Tibial nerve (tissue), 4 donors: ENCODE data around the gene CCDC197. TPM values are rescaled to one million over a fixed set of nuclear protein-coding genes. Genes with fewer than 3 reads are reported as not detected.

Source experiments
- DNase-seq, 2 donors: peaks; one replicate each; pipeline ENCODE4 v3.0.0-alpha.2; 2019; ENCODE audit warnings: low spot score in 2 of 2
- H3K27ac ChIP-seq, 4 donors: fragments of 200-600 bp; sonication (generic) in 3 of 4; one replicate each; pipeline ENCODE4 v1.5.1; 2017 to 2019; ENCODE audit warnings: mild to moderate bottlenecking in 1 of 4
- H3K27me3 ChIP-seq, 2 donors: fragments of 200-600 bp; sonication (generic) in 1 of 2; one replicate each; pipeline versions ENCODE4 v1.5.1 to v1.6.0; 2017 to 2019
- H3K36me3 ChIP-seq, 3 donors: fragments of 200-600 bp; sonication (generic); one replicate each; pipeline ENCODE4 v1.5.1; 2018 to 2019
- H3K4me1 ChIP-seq, 4 donors: fragments of 200-600 bp; sonication (generic) in 3 of 4; one replicate each; pipeline ENCODE4 v1.5.1; 2017 to 2019
- H3K4me3 ChIP-seq, 4 donors: fragments of 200-600 bp; sonication (generic) in 3 of 4; one replicate each; pipeline ENCODE4 v1.5.1; 2017 to 2019; ENCODE audit warnings: mild to moderate bottlenecking in 1 of 4, moderate library complexity in 1 of 4
- H3K9me3 ChIP-seq, 4 donors: fragments of 200-600 bp; sonication (generic) in 3 of 4; one replicate each; pipeline ENCODE4 v1.5.1; 2017 to 2019
- EP300 ChIP-seq, 2 donors: sonication (generic); formaldehyde crosslinking; IDR thresholded peaks; one replicate each; pipeline ENCODE4 v1.6.1; 2017; ENCODE audit warnings: antibody characterized with exemption in 2 of 2, mild to moderate bottlenecking in 1 of 2
- POLR2A ChIP-seq, 2 donors: fragments of 450-650 bp; IDR thresholded peaks; one replicate each; pipeline ENCODE4 v1.6.1; 2017; ENCODE audit warnings: antibody characterized with exemption in 2 of 2, mild to moderate bottlenecking in 2 of 2, moderate library complexity in 2 of 2
- WGBS, 2 donors: methylation state at CpG; one replicate each; pipeline ENCODE4 v1.1.5; 2018; 5-methylcytosine and 5-hydroxymethylcytosine counted together
- total RNA-seq, 4 donors: library from RNA; depleted of rRNA; stranded (reverse); fragments of >200 nt; gene quantifications; one replicate each; pipeline ENCODE4 v1.1.0, GENCODE V29; 2016
- TF ChIP-seq, protein P1 (sequence below), 5 experiments: fragments of 200-600 bp in 3 of 5; fragments of 450-650 bp in 2 of 5; sonication (generic) in 3 of 5; IDR thresholded peaks; one replicate each; pipeline ENCODE4 v1.5.1; 2016 to 2019; ENCODE audit warnings: antibody characterized with exemption in 5 of 5, mild to moderate bottlenecking in 3 of 5, moderate library complexity in 2 of 5

CCDC197 gene
- total RNA-seq, 4 donors from 2014 or later, result not detected

DNA sequence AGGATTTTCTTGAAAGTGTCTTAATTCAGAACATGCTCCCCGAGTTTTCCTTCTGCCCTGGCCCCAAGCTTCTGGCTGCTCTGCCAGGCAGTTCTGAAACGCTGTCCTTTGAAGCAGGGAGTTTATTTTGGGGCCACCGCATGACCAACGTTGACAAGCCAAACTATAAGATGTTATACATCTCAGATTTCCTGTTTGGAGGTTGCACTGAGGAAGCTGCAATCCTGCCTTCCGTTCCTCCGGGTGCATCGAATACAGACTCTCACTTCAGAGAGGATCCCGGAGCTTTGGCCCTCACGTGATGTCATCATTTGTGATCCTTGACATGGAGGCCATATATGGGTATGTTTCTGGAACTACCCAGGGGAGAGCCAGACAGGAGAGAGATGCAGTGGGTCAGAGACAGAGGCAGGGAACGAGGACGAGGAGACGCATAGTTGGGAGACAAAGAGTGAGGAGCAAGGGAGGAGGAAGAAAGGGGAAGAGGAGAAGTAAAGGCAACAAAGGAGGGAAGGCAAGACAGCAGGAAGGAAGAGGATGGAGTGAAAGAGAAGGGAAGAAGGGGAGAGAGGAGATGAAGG, 20.5 kb upstream of the CCDC197 start, which contains the start of gene ASB2:
Gene ASB2, minus strand, starts transcription at position 94 of the 581 bp plus-strand sequence. CDS start 12,031 bp downstream, outside the sequence.
- Histone ChIP-seq H3K4me3 (peak within 1 kb of the TSS in 3 of 4 donors; percentile 2 to 32 (median 10)), H3K27me3 (no peaks in the 10 kb centered on the region), H3K36me3 (no peaks in the 10 kb centered on the region), H3K27ac (peak within 1 kb of the TSS in 3 of 4 donors; percentile 13 to 82 (median 73)), H3K4me1 (peaks cover 0 to 20% (median 12%) of the 10 kb centered on the region in 4 donors), H3K9me3 (peaks cover 0 to 3% (median 0%) of the 10 kb centered on the region in 4 donors)
- no peak for DNase-seq
- 15 to 19% methylated on average over 12 of the region's 12 CpGs for WGBS, 2 donors
- TF ChIP-seq EP300 (IDR thresholded peaks at IDR 0.05) (no peak), POLR2A (IDR thresholded peaks at IDR 0.05) (no peak)
- TF ChIP-seq, protein P1, sequence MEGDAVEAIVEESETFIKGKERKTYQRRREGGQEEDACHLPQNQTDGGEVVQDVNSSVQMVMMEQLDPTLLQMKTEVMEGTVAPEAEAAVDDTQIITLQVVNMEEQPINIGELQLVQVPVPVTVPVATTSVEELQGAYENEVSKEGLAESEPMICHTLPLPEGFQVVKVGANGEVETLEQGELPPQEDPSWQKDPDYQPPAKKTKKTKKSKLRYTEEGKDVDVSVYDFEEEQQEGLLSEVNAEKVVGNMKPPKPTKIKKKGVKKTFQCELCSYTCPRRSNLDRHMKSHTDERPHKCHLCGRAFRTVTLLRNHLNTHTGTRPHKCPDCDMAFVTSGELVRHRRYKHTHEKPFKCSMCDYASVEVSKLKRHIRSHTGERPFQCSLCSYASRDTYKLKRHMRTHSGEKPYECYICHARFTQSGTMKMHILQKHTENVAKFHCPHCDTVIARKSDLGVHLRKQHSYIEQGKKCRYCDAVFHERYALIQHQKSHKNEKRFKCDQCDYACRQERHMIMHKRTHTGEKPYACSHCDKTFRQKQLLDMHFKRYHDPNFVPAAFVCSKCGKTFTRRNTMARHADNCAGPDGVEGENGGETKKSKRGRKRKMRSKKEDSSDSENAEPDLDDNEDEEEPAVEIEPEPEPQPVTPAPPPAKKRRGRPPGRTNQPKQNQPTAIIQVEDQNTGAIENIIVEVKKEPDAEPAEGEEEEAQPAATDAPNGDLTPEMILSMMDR (IDR thresholded peaks at IDR 0.05), result no peak

DNA sequence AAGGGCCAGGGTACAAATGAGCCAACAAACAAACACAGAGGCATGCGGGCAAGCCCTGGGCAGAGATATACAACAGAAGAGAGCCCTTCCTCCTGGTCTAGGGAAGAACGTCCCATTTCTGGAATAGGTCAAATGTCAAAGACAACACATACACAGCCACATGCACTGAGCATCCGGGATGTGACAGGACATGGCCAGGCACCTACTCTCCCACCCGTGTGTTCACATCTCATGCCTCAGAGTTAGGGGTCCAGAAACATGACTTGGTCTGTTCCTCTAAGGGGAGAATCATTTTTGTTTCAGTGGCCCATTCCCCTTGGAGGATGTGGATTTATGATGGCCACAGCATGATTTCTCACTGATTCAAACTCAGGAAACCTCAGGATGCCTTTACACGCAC, 19.9 kb upstream of the CCDC197 start:
- Histone ChIP-seq H3K27ac (peak overlapping the region in 3 of 4 donors; percentile 13 to 82 (median 73)), H3K9me3 (peaks cover 0 to 3% (median 0%) of the 10 kb centered on the region in 4 donors), H3K4me3 (no peak overlapping the region), H3K27me3 (no peaks in the 10 kb centered on the region), H3K4me1 (peaks cover 0 to 20% (median 12%) of the 10 kb centered on the region in 4 donors), H3K36me3 (no peaks in the 10 kb centered on the region)
- TF ChIP-seq, protein P1 (IDR thresholded peaks at IDR 0.05), result no peak
- no peak for TF ChIP-seq EP300 (IDR thresholded peaks at IDR 0.05)
- TF ChIP-seq POLR2A (IDR thresholded peaks at IDR 0.05), result no peak
- no peak for DNase-seq
- 65 to 74% methylated on average over 5 of the region's 5 CpGs for WGBS, 2 donors

DNA sequence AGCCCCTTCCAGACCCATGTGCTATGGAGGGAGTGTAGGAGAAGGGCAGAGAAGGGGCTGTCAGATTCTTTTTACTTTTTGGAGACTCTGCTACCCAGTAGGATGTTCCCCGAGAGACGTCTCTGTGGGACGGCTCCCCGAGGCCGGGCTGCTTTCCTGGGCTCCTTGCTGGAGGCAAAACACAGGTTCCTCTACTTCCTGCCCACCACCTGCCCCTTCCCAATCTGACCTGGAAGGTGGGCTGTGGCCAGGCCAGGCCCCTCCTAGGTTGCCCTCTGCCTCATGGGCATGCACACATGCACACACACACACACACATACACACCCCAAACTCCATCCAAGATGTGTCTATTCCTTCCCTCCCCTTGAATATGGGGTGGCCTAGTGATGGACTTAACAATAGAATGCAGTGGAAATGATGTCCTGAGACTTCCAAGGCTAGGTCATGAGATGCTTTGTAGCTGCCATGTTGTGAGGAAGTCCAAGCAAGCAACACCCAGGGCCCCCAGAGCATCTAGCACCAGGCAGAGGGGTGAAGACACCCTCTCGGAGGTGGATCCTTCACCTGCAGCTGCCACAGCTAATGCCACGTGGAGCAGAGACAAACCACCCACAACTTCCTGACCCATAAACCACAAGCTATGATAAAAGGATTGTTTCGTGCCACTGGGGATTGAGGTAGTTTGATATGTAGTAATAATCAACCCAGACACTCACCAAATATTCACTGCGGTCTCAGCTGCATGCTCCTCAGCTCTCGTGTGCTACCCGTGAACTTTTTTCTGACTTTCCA, 19.1 kb upstream of the CCDC197 start:
- Histone ChIP-seq H3K4me3 (no peak overlapping the region), H3K36me3 (no peaks in the 10 kb centered on the region), H3K27ac (peak overlapping the region in 2 of 4 donors; percentile 73 to 82), H3K27me3 (no peaks in the 10 kb centered on the region), H3K9me3 (peaks cover 0 to 3% (median 0%) of the 10 kb centered on the region in 4 donors), H3K4me1 (peaks cover 0 to 20% (median 12%) of the 10 kb centered on the region in 4 donors)
- DNase-seq, result no peak
- 75 to 83% methylated on average over 11 of the region's 11 CpGs for WGBS, 2 donors
- TF ChIP-seq POLR2A (IDR thresholded peaks at IDR 0.05) (no peak), EP300 (IDR thresholded peaks at IDR 0.05) (no peak)
- TF ChIP-seq, protein P1 (IDR thresholded peaks at IDR 0.05), result no peak

DNA sequence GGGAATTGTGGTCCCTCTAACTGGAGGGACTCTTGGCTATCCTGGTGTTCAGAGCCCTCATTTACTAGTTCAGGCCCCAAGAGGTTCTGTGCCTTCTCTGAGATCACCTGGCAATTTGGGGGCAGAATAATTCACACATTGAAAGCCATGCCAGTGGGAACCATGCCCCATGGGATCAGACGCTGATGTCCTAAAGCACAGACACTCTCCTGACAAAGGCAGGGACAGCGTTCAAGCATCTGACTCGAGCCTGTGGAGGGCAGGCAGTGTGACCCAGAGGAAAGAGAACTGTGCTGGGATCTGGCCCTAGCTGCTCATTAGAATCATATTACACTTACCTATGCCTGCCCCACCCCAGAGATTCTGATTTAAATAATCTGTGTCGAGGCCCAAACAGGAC, 18.4 kb upstream of the CCDC197 start:
- peaks cover 0 to 3% (median 0%) of the 10 kb centered on the region in 4 donors for H3K9me3 ChIP-seq
- H3K36me3 ChIP-seq, result no peaks in the 10 kb centered on the region
- H3K4me3 ChIP-seq, result no peak overlapping the region
- TF ChIP-seq POLR2A (IDR thresholded peaks at IDR 0.05) (no peak), EP300 (IDR thresholded peaks at IDR 0.05) (no peak)
- TF ChIP-seq, protein P1 (IDR thresholded peaks at IDR 0.05), result no peak
- peaks cover 0 to 20% (median 12%) of the 10 kb centered on the region in 4 donors for H3K4me1 ChIP-seq
- H3K27ac ChIP-seq, result peak overlapping the region in 2 of 4 donors; percentile 15 to 29
- no peak for DNase-seq
- whole genome bisulfite sequencing, 2 donors, result 56 to 77% methylated on average over 4 of the region's 4 CpGs
- H3K27me3 ChIP-seq, result no peaks in the 10 kb centered on the region
